ENCODE measurements around the gene TSPAN17.
A peak's percentile ranks its signal among the peaks of the same experiment; 100 is the strongest.

TSPAN17 gene

DNA sequence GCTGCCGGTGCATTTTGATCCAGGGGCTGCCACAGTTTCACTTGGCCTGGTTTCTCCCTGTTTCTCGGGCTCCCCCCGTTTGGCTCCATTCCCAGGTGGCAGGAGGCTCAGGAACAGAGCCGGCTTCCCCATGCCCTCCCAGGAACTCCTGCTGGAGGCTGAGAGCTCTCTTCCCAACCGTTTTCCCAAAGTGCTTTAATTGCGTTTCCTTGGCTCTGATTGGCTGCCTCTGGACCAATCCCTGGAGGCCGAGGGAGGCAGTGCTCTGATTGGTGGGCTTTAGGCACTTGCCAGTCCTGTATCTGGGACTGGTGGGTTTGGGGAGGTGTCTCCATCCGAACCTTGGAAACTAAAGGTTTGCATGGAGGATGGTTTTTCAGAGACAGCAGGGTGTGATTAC, 4.9 kb downstream of the TSPAN17 start:
- TF ChIP-seq, protein P1, sequence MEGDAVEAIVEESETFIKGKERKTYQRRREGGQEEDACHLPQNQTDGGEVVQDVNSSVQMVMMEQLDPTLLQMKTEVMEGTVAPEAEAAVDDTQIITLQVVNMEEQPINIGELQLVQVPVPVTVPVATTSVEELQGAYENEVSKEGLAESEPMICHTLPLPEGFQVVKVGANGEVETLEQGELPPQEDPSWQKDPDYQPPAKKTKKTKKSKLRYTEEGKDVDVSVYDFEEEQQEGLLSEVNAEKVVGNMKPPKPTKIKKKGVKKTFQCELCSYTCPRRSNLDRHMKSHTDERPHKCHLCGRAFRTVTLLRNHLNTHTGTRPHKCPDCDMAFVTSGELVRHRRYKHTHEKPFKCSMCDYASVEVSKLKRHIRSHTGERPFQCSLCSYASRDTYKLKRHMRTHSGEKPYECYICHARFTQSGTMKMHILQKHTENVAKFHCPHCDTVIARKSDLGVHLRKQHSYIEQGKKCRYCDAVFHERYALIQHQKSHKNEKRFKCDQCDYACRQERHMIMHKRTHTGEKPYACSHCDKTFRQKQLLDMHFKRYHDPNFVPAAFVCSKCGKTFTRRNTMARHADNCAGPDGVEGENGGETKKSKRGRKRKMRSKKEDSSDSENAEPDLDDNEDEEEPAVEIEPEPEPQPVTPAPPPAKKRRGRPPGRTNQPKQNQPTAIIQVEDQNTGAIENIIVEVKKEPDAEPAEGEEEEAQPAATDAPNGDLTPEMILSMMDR (IDR thresholded peaks at IDR 0.05; ENCODE audit: low read length, missing control alignments) = no peak
- no peak for DNase-seq (ENCODE audit: low read depth)

DNA sequence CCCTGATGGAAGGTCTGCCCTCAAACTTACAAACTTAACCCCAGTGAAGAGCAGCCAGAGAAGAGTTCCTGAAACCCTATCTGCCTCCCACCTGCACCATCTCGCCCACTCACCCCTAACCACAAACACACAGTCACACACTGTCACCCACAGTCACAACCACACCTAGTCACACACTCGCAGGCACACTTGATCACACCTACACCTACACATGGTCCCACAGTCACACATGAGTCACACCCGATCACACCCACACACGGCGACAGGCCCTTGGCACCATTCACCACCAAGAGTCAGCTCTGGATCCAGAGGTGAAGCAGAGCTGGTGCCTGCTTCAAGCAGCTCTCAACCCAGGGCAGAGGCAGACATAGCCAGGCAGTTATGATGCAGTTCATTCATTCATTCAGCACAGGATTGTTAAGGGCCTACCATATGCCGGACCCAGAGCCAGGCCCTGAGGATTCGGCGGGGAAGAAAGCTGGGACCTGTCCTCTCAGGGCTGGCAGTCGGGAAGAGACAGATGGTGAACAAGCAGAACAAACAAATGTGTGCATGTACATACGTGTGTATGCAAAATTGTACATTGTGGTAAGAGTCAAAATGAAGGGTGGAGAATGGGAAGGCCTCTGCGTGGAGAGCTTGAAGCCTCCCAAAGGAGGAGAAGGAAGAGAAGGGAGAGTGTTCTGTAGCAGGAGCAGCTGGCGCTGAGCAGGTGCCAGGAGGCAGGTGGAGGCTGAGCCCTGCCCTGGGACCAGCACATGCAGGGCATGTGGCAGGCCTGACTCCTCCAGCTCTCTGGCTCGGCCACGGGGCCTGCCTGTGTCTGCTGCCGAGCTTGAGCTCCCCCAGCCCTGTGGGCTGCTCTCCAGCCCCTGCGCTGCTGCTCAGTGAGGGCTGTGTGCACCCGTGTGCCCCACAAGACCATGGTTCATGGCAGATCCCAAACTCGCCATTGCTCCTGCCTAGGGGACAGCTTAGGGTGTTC, 6.4 kb downstream of the TSPAN17 start:
- DNase-seq (ENCODE audit: low read depth) = no peak
- no peak overlapping the region for H3K4me3 ChIP-seq (replicated peaks; ENCODE audit: low read depth, low read length)

More for the DNA sequence above, 4.9 kb downstream of the TSPAN17 start:
- H3K4me3 ChIP-seq (replicated peaks; ENCODE audit: low read depth, low read length) = no peak overlapping the region

GRCh38 chr5:176654856-176655255, 7.6 kb downstream of the TSPAN17 start:
- TF ChIP-seq, protein P1 (IDR thresholded peaks at IDR 0.05; ENCODE audit: low read length, missing control alignments) = no peak
- no peak for DNase-seq (ENCODE audit: low read depth)
- no peak overlapping the region for H3K4me3 ChIP-seq (replicated peaks; ENCODE audit: low read depth, low read length)

More for the DNA sequence above, 6.4 kb downstream of the TSPAN17 start:
- TF ChIP-seq, protein P1 (IDR thresholded peaks at IDR 0.05; ENCODE audit: low read length, missing control alignments) = no peak

DNA sequence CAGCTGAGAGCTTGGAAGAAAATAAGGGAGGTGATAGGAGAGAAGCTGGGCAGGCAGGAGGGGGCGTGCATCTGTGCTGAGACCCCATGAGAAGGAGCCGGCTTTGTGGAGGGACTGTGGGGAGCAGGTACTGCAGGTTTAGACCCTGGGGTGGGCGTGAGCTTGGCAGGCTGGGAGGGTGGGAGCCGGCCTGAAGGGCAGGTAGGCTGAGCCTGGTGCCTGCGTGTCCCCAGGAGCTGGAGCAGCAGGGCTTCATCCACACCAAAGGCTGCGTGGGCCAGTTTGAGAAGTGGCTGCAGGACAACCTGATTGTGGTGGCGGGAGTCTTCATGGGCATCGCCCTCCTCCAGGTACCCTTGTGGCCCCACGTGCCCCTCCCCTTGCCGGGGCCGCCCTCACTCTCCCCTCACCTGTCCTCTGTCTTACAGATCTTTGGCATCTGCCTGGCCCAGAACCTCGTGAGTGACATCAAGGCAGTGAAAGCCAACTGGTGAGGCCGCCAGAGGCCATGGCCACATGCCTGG, 9.2 kb downstream of the TSPAN17 start:
- TF ChIP-seq, protein P1 (IDR thresholded peaks at IDR 0.05; ENCODE audit: low read length, missing control alignments) = no peak
- no peak for DNase-seq (ENCODE audit: low read depth)
- no peak overlapping the region for H3K4me3 ChIP-seq (replicated peaks; ENCODE audit: low read depth, low read length)

GRCh38 chr5:176658007-176658599, 10.8 kb downstream of the TSPAN17 start:
- TF ChIP-seq, protein P1 (IDR thresholded peaks at IDR 0.05; ENCODE audit: low read length, missing control alignments) = peak; percentile 91
- H3K4me3 ChIP-seq (replicated peaks; ENCODE audit: low read depth, low read length) = no peak overlapping the region
- DNase-seq (ENCODE audit: low read depth) = peak; percentile 73

DNA sequence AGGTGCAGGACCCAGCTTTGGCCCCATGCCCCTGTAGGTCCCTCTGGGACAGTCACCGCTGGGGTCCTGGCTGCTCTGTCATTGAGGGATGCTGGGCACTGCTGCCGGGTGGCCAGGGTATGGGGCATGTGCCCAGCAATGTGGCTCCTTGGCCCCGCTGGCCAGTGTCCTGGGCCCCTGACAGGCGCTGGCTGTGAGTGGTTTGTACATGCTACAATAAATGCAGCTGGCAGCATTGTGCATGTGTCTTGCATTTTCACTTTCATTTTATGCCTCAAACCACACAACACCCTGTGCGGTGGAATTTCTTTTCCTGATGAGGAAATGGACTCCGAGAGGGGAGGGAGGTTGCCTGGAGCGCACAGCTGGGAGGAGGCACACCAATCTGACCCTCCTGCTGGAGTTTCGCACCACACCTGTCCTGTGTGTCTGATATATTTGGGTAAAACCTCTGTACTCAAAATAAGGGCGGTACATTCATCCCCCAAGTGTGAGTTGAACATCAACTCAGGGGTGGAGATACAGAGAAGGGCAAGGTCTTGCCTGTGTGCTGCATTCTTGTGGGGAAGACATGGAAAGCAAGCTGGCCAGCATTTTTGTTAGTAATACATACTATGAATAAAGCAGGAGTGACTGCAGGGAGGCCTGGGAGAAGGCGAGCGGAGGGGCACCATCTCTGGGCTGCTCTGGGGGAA, 11.7 kb downstream of the TSPAN17 start:
- H3K4me3 ChIP-seq (replicated peaks; ENCODE audit: low read depth, low read length) = no peak overlapping the region
- TF ChIP-seq, protein P1 (IDR thresholded peaks at IDR 0.05; ENCODE audit: low read length, missing control alignments) = no peak
- no peak for DNase-seq (ENCODE audit: low read depth)
